HEK293 (cell line): ENCODE results near the gene KXD1.
"Not testable (repeated sequence)": the region's sequence is repeated elsewhere in the genome, so short reads cannot be mapped to it uniquely, and the experiment has no call there.

Experiments
- CTCF ChIP-seq: fragments of 450-650 bp; formaldehyde crosslinking; IDR thresholded peaks from 2 replicates; pipeline ENCODE4 v1.5.1; 2016; ENCODE audit warnings: missing biosample characterization, missing genetic modification characterization
- HOXC10 ChIP-seq: sonication (generic); formaldehyde crosslinking; IDR thresholded peaks from 2 replicates; pipeline ENCODE4 v1.8.1; 2023; ENCODE audit warnings: mild to moderate bottlenecking, missing genetic modification reagents
- MYNN ChIP-seq: fragments of 450-650 bp; formaldehyde crosslinking; IDR thresholded peaks from 2 replicates; pipeline ENCODE4 v1.5.1; 2016; ENCODE audit warnings: missing biosample characterization, missing genetic modification characterization, borderline replicate concordance
- SP2 ChIP-seq: fragments of 450-650 bp; formaldehyde crosslinking; IDR thresholded peaks from 2 replicates; pipeline ENCODE4 v1.5.1; 2016; ENCODE audit warnings: missing biosample characterization, missing genetic modification characterization
- ZFP37 ChIP-seq: fragments of 450-650 bp; formaldehyde crosslinking; IDR thresholded peaks from 2 replicates; pipeline ENCODE4 v1.5.1; 2016; ENCODE audit warnings: missing biosample characterization, missing genetic modification characterization
- ZNF114 ChIP-seq: fragments of 450-650 bp; formaldehyde crosslinking; IDR thresholded peaks from 2 replicates; pipeline ENCODE4 v1.5.0; 2017; ENCODE audit warnings: missing biosample characterization, missing genetic modification characterization
- ZNF146 ChIP-seq: fragments of 450-650 bp; formaldehyde crosslinking; IDR thresholded peaks from 2 replicates; pipeline ENCODE4 v1.5.1; 2016; ENCODE audit warnings: missing biosample characterization, missing genetic modification characterization
- ZNF155 ChIP-seq: fragments of 450-650 bp; formaldehyde crosslinking; IDR thresholded peaks from 2 replicates; pipeline ENCODE4 v1.5.1; 2016; ENCODE audit warnings: missing biosample characterization, missing genetic modification characterization
- ZNF184 ChIP-seq: fragments of 450-650 bp; IDR thresholded peaks from 2 replicates; pipeline ENCODE4 v1.5.1; 2018; ENCODE audit warnings: missing biosample characterization, mild to moderate bottlenecking, missing genetic modification characterization
- ZNF530 ChIP-seq: fragments of 450-650 bp; formaldehyde crosslinking; IDR thresholded peaks from 2 replicates; pipeline ENCODE4 v1.5.1; 2016; ENCODE audit warnings: low read depth, missing biosample characterization, missing genetic modification characterization
- ZNF670 ChIP-seq: fragments of 450-650 bp; formaldehyde crosslinking; IDR thresholded peaks from 2 replicates; pipeline ENCODE4 v1.5.1; 2016; ENCODE audit warnings: missing biosample characterization, missing genetic modification characterization, low read depth
- ZNF768 ChIP-seq: fragments of 450-650 bp; formaldehyde crosslinking; IDR thresholded peaks from 2 replicates; pipeline ENCODE4 v1.5.1; 2018; ENCODE audit warnings: missing biosample characterization, mild to moderate bottlenecking, missing genetic modification characterization
- TF ChIP-seq, protein P1 (sequence below): sonication (generic); formaldehyde crosslinking; IDR thresholded peaks from 2 replicates; pipeline ENCODE4 v1.8.1; 2022; ENCODE audit warnings: mild to moderate bottlenecking, moderate library complexity, missing genetic modification reagents

DNA sequence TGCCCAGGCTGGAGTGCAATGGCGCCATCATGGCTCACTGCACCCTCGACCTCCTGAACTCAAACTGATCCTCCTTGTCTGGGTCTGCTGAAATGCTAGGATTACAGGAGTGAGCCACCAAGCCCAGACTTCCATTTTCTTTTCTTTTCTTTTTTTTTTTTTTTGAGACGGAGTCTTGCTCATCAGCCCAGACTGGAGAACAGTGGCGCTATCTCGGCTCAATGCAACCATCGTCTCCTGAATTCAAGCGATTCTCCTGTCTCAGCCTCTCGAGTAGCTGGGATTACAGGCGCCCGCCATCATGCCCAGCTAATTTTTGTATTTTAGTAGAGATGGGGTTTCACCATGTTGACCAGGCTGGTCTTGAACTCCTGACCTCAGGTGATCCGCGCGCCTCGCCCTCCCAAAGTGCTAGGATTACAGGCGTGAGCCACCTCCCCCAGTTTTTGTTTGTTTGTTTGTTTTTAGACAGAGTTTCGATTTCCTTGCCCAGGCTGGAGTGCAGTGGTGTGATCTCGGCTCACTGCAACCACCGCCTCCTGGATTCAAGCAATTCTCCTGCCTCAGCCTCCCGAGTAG is 34.7 kb upstream of the KXD1 start:
- TF ChIP-seq HOXC10 (CRISPR knock-in tag); ZFP37; ZNF155 (tag by site-specific recombination); MYNN (tag by site-specific recombination); ZNF114; ZNF184 (tag by site-specific recombination); ZNF530 (tag by site-specific recombination); ZNF670; ZNF146 (tag by site-specific recombination); SP2; ZNF768 (tag by site-specific recombination): not testable (repeated sequence)
- TF ChIP-seq, protein P1, sequence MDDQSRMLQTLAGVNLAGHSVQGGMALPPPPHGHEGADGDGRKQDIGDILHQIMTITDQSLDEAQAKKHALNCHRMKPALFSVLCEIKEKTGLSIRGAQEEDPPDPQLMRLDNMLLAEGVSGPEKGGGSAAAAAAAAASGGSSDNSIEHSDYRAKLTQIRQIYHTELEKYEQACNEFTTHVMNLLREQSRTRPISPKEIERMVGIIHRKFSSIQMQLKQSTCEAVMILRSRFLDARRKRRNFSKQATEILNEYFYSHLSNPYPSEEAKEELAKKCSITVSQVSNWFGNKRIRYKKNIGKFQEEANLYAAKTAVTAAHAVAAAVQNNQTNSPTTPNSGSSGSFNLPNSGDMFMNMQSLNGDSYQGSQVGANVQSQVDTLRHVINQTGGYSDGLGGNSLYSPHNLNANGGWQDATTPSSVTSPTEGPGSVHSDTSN (CRISPR knock-in tag), result not testable (repeated sequence)
- TF ChIP-seq CTCF (tag by site-specific recombination), result peak; percentile 66; the same call in 1 of the 2 replicates
